NCI-H146 treated with DMSO at 0.1 percent for 48 hours (cell line): ENCODE data around the gene APCDD1L.

Experiments used
- DNase-seq: peaks from one replicate; lab custom pipeline; 2025; ENCODE audit not compliant: unreplicated experiment; lab: John Stamatoyannopoulos, UW

Gene APCDD1L

DNA sequence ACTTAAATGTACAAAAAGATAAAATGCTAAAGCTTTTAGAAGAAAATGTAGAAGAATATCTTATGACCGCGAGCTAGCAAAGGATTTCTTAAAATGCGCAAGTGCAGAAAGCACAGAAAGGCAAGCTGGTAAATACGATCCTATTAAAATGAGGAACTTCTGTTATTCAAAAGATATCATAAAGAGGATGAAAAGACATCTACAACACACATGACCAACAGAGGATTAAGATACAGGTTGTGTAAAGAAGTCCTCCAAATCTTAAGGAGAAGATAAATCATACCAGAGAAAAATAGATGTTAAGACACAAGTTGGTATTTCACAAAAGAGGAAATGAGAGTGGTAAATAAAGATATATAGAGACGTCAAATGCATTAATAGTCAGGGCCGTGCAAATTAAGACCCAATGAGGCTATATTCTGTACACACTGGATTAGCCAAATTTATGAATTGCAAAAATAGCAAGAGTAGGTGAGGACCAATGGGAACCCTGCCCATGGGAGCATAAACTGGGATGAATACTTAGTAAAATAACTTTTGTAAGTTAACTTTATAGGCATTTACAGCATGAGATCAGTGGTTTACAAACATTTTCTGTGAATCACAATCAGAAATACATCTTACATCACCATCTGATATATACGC, 23.0 kb downstream of the APCDD1L start:
- DNase-seq: no peak

DNA sequence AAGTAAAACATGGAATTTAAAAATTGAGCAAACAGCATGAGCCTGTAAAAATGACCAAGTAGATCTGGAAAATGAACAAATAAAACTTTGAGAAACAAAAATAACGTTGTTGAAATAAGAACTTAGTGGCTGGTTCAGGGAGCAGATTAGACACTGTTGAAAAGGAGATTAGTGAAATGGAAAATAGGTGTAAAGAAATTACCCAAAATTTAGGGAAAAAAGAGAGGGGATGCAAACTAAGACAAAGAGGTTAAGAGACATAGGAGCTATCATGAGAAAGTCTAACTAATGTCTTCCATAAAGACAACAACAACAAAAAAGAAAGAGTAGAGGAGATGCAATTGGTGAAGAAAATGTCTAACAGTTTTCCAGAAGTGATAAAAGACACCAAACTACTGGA, 29.0 kb downstream of the APCDD1L start:
- no peak for DNase-seq

DNA sequence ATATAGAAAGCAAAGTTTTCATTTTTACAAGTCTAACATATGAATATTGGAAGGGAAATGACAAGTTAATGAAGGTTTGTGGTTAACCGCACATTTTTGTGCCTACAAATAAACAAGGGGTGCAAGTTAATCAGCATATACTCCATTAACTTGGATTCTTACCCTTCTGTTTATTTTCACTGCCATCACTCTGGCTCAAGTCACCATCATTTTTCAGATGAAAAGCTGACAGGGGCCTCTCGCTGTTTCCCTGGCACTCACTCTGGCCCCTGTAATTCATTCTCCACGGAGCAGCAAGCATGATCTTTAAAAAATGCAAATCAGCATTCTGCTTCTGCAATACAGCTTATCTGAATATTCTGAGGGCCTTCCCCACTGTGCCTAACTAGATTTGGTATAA, 29.8 kb downstream of the APCDD1L start:
- no peak for DNase-seq

DNA sequence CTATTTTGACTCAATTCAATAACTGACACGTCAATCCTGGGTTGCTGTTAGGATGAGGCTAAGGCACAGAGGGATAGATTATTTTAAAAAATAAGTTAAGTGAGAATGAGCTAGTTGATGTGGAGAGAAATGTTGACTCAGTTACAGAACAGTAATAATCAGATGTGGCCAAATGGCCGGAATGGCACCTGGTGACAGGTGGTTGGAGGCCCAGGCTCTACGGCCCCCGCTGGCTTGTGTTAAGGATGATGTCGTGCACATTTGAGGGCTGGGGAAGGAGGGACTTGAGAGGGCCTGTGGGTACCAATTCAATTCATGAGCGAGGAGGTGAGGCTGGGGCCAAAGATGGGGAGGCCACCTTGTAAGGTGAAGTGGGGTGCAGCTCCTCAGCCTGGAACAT, 31.7 kb downstream of the APCDD1L start:
- no peak for DNase-seq

DNA sequence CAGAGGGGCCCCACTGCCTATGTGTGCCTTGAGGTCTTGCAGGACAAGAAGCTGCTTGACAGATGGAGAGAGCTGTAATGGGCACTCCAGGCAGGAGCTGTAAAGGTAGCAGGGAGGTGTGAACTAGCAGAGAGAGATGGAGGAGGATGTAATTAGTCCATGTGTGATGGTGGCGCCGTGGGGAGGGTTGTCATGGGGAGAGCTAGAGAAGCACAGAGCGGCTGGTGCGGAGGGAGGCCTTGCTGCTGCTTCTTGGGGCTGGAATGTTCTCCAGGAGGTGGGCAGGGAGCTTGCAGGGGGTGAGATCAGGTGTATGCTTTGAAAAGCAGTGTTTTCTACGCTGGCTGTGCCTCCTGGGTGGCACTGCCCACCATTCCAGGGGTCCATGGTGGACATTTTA, 32.1 kb downstream of the APCDD1L start:
- DNase-seq: no peak

DNA sequence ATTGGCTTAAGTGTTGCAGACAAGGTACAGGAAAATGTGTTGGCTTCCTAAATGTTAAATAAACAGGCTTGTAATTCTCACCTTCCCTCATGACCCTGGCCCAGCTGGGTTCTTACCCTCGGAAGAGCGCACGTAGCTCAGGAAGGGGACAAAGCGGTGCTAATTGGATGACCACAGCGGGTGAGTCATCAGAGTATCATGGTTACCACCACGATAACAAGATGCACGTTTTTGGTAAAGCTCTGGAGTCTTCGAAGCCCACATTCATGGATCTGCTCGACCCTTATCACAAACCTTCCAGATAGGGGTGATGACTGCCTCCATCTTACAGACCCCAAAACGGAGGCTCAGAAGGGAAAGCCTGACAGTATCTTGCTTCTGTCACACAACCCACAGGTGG, 32.8 kb downstream of the APCDD1L start:
- DNase-seq: no peak

DNA sequence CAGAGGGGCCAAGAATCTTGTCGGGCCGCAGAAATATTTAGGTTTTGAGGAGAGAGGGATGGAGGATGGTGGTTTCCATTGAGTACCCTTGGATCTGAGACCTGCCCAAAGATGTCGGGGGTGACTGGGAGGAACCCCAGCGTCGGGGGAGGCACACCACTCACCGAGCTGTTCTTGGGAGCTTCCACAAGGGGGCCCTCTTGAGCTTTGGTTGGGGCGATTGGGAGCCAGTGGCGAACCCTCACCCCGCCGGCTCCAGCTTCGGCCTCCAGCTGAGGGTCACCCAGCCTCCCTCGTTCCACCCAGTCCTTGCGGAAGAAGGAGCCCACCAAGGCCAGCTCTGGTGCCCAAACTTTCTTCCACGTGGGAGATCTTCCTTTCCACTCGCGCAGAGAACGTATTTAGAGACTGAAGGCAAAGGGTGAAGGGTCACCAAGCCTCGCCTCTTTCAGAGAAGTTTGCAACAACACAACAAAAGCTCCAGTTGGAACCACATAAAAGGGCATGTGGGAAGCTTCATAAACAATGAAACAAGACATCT, 33.6 kb downstream of the APCDD1L start:
- DNase-seq: no peak

DNA sequence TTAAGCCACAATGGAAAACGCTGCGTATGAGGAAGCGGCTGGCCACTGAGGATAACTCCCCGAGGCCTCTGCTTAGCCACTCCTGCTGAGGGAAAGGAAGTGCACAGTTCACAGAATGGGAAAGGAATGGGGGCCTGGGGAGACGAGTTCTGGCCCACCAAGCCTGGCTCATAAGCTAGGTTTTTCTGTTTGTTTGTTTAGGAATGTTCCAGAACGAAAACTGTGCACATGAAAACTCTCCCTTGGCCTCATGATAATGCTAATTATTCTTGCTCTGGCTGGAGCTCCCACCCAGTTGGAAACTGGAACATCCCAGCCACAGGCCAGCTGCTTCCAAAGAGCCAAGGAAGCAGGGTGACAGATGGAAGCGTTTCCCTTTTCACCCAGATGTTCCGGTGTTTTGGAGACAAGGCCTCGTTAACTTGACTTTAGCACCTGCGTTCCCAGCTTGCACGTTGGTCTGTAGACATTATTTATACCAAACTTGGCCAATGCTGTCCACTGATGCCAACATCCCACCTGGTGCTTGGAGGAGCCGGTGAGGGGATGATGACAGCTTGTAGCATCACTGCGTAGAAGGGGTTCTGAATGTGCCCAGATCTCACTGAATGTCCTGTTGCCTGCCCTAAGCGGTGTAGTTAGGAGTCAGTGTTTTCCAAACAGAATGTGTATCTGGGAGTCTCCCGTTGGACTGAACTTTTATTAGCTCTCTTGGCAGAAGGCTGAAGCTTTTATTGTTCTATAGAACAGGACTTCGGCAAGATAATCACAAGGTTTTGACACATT, 34.5 kb downstream of the APCDD1L start:
- DNase-seq: no peak

DNA sequence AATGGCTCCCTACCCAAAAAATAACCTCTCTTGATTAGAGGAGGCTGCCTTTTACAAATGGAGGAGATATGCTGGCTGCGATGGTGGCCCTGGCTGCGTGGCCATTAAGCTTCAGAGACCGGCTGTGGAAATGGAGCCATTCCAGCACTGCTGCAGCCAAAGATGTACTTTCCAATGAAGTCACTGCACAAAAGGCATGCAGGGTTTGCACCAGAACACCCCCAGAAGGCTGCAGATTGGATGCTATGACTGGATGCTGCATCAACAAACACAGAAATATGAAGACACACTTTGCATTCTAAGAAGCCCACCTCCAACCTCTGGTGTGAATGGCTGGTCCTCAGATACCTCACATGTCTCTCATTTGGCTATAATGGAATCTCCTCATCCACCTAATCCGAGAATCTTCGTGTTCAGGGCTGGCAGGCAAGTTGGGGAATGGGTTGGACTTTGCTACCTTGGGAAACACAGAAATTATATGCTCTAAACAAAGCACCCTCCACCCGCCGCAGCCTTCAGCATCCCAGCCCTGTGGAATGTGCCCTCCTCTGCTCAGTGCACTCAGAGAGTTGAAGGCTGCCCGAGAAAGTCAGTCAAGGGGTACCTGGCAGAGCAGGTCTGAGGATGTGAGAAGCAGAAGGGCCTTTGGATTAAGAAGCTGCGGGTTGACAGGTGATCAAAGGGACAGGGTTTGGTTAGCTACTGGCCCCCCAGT, 35.3 kb downstream of the APCDD1L start:
- no peak for DNase-seq

DNA sequence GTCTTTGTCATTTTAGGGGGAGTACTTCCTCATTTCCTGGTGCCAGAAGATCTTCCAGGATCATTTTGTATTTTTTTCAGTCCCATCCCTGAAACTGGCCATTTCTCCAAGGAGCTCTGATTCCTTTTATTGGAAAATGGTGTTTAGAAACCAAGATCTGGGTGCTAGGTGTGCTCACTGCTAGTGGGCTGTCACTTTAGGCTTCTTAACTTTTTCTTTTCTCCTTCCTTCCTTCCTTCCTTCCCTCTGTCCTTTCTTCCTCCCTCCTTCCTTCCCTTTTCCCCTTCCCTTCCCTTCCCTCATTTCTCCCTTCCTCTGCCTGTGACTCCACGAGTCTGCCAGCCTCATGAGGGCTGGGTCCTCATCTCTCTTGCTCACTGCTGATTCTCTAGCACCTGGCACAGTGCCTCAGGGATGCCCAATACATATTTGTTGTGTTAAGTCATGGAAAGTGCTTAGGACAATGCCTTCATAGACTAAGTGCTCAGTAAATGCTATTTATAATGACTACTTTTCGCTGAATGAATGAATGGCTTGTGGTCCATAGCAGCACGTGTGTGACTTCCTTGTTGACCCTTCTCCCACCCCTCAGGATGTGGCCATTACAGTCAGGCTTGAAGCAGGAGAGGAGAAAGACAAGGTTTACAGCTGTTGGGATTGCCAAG, 36.9 kb downstream of the APCDD1L start:
- no peak for DNase-seq

DNA sequence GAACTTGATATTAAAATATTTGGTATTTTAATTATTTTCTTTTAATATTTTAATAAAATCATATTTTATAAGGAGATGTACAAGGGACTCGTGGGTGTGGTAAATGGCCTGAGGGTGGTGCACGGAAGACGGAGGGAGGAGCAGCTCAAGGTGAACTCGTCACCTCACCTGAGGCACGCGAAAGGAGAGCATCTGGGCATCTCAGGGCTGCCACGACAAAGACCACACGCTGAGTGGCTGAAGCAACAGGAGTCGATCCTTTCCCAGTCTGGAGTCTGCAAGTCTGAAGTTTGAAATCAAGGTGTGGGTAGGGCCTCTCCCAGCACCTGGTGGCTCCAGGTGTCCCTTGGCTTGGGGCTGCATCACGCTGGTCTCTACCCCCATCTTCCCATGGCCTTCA, 39.7 kb downstream of the APCDD1L start:
- DNase-seq: no peak

DNA sequence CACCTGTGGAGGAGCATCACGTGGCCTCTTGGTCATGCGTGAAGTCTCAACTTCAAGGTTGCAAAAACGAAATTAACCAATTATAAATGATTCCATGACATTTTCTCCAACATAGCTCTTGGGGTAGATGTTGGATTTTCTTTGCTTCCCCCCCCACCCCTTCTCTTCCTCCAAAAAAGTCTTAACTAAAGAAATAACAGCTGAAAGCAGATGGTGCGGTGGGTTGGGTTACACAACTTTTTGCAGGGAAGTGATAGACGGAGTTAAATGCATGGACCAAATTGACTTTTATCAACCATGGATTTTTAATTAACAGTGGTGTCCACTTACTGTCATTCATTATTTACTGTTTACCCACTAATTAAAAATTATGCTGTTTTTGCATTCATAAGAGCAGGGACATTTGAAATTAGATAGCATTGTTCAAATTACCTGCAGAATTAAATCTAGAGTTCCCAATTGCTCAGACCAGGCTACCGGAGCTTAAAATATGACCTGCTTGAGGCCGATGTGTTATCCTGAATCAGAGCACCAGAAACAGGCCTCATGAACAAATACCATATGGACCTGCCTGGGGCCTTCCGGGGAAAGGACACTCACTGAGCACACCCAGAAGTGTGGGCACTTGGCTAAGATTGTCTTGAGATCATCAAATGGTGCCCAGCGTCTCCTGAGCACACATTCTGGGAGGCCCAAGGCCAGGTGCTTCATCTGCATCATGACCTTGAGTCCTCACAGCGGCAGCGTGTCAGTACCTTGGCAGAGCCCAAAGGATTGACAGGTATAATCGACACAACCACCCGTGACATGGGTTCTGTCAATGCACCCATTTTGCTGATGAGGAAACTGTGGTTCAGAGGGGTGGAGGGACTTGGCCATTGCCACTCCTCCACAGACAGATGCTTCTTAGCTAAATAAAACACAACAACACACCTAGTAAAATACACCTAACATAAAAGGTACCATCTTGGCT, 41.5 kb downstream of the APCDD1L start:
- DNase-seq: no peak

DNA sequence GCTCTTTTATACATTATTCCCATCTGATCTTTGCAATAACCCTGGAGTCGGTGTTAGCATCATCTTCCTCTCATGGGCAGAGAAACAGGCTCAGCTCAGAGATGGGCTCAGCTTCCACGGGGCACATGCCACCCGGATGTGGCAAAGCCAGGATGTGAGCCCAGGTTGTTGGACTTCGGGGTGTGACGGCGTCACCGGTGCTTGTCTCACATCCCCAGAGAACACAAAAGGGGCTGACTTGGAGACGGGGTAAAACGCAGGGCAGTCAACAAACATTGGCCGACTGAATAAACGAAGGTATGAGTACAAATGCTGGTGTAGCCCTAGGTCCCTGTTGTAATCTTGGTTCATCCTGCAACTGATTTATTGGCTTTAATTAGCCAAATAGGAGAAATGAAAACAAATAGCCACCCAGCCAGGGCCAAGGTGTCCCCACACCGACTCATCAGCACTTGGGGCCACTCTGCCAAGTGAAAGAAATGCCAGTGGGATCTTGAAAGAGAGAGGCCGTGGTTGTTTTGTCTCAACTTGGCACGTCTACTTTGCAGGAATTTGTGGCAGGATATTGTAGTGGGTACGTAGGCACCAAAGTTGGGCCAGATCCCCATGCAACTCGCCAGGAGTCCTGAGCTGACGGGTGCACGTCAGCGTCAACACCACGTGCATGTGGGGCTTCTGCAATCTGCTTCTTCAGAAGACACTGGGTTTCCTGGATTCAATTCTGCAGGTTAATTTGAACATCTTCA, 42.8 kb downstream of the APCDD1L start:
- DNase-seq: no peak

DNA sequence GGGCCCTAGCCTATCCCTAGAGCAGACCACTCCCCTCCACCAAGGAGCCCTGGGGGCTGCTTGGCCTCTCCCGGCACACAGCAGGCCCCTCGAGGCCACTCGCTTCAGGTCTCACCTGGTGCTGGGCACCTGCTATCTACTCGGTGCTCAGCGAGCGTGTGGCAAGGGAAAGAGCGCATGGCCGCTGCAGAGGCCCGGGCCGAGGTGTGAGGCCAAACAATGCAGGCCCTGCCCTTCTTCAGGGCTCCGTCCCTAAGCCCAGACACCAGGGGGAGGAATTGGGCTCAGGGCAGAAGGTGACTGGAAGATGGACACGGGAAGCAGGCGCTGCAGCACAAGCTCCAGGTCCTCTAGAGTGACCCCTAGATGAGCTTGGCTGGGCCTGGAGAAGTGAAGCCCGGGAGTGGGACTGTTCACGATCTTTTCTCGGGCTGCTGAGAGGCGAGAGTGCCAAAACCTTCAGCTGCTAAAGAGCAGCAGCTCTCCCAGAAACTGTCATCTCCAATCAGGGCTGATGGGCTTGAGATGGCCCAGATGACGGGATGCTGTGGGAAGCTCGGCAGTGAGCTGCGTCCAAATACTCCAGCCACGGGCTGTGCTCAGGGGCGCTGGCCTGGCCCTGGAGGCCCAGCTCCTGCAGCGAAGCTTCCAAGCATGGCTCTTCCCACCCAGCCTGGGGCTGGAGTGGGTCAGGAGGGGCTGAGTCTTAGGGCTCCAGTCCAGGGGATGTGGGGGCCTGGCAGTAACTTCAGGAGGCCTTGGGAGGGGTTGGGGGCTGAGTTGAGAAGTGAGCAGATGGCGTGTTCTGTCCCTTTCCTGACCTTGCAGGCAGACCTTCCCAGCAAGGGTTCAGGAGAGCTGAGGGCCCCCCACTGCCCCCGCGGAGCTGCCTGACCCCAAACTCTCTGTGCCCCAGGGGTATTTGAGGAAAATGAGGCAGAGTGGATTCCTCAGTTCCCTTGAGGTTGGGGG, 43.7 kb downstream of the APCDD1L start:
- no peak for DNase-seq

DNA sequence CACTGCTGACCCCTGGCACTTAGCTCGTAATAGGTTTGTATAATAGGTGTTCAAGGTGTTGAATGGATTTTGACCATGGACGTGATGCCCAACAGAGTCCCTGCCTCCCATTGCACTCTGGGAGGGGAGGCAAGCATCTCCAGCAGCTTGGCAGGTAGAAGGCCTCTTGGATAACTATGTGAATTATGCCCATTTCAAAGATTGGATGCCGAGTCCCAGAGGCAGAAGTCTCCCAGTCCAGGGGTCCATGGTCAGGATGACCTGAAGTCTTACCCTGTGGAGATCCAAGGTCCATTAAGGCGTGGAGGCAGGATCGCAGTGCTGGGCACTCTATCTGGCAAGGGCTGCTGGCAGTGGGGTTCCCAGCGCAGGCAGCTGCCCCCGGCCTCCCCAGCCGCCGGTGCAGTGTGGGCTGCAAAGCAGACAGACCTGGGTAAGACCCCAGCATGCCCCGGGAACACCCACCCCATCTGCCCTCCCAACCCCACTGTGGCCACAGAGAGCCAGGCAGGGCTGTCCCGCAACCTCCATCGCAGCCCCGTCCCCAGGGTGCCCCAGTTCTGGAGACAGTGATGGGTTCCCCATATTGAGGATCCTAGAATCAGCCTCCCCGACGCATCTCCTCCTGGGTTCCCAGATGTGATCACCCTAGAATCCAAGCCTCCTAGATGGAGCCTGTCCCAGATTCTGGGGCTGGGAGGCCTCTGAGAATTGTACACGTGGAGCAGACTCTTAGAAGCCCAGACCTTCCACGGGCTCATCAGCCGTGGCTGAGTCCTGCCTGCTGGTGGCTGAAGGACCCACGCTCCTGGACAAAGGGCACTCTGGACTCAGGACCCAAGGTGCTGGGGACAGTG, 44.6 kb downstream of the APCDD1L start:
- no peak for DNase-seq

DNA sequence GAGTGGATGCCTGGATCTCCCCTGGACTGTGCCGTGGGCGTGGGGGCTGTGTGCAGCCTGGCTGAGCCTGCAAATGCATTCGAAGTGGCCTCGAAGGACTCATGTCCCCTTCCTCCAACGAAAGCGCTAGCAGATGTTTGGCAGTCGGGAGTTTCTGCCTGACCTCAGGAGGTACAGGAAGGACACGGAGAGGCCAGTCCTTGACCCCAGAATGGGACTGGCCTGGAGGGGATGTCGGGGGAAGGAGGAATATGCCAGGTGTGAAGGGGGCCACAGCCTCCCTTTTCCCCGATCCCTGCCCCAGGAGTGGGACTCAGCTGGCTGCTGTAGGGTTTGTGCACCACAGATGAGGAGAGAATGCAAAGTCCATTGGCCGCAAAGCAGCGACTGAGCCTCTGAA, 45.6 kb downstream of the APCDD1L start:
- DNase-seq: no peak
